Gastrocnemius medialis (tissue), 4 donors: Measurements from ENCODE around the gene CNNM2.
"Not testable (repeated sequence)": the region's sequence is repeated elsewhere in the genome, so short reads cannot be mapped to it uniquely, and the experiment has no call there.

Experiments used
- CTCF ChIP-seq, 5 experiments: fragments of 450-650 bp in 3 of 5; fragments of 200-600 bp in 2 of 5; sonication (generic) in 2 of 5; IDR thresholded peaks in 4 of 5; conservative IDR thresholded peaks in 1 of 5; 1 replicate in 4 of 5; 2 replicates in 1 of 5; pipeline ENCODE4 v1.5.1; 2016 to 2019; ENCODE audit warnings: antibody characterized with exemption in 5 of 5, mild to moderate bottlenecking in 3 of 5, moderate library complexity in 3 of 5
- POLR2A ChIP-seq, 2 donors: fragments of 450-650 bp; IDR thresholded peaks; one replicate each; pipeline ENCODE4 v1.6.1; 2017; ENCODE audit warnings: antibody characterized with exemption in 2 of 2, mild to moderate bottlenecking in 2 of 2, moderate library complexity in 2 of 2

GRCh38 chr10:102964064-102964463 is 46.0 kb downstream of the CNNM2 start:
- TF ChIP-seq CTCF (IDR thresholded peaks at IDR 0.05 in 4 of 5, conservative IDR thresholded peaks at IDR 0.05 in 1 of 5); POLR2A (IDR thresholded peaks at IDR 0.05): not testable (repeated sequence)
